C4-2B (cell line): ENCODE measurements around the gene PLEKHG1.

Experiments
- H3K27ac ChIP-seq: fragments of 450-650 bp; 2 replicates; pipeline ENCODE4 v1.5.1; 2017
- ZFX ChIP-seq: fragments of 450-650 bp; IDR thresholded peaks from 2 replicates; pipeline ENCODE4 v1.6.1; 2017
- TF ChIP-seq, protein P1 (sequence below): fragments of 450-650 bp; conservative IDR thresholded peaks from 2 replicates; pipeline ENCODE4 v1.5.1; 2017; ENCODE audit warnings: mild to moderate bottlenecking

PLEKHG1 gene

DNA sequence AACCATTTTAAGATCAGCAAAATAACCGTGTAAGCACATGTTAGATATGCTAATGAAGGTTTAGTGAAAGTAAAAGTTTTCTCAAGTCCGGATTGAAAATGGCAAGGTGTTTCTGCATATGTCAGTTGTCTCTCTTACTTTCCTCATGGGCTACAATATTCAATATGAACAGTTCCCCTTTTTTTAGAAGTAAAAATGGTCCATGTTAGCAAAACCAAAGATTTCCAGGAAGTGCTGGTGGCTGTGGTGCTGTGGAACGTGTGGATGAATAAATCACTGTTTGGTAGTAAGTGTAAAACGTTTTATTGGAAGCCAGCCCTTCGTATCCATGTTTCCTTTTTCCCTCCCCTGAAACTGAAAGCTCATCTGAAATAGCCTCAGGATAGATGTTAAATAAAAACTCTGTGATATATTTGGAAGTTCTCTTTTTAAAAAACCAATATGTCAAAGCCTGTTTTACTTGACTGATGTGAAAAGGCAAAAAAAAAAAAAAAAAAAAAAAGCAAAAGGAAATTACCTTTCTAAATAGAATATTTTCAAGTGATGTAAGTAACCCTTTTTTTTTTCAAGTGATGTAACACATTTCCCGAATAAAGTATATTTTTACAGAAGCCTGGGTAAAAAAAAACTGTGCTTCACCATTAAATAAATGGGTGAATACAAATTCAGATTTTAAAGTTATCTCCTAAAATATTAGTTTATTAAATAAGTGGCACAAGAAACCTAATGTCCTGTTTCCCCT, 41.9 kb downstream of the PLEKHG1 start:
- TF ChIP-seq, protein P1, sequence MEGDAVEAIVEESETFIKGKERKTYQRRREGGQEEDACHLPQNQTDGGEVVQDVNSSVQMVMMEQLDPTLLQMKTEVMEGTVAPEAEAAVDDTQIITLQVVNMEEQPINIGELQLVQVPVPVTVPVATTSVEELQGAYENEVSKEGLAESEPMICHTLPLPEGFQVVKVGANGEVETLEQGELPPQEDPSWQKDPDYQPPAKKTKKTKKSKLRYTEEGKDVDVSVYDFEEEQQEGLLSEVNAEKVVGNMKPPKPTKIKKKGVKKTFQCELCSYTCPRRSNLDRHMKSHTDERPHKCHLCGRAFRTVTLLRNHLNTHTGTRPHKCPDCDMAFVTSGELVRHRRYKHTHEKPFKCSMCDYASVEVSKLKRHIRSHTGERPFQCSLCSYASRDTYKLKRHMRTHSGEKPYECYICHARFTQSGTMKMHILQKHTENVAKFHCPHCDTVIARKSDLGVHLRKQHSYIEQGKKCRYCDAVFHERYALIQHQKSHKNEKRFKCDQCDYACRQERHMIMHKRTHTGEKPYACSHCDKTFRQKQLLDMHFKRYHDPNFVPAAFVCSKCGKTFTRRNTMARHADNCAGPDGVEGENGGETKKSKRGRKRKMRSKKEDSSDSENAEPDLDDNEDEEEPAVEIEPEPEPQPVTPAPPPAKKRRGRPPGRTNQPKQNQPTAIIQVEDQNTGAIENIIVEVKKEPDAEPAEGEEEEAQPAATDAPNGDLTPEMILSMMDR, result no peak
- no peak for TF ChIP-seq ZFX
- H3K27ac ChIP-seq, result no peak overlapping the region

DNA sequence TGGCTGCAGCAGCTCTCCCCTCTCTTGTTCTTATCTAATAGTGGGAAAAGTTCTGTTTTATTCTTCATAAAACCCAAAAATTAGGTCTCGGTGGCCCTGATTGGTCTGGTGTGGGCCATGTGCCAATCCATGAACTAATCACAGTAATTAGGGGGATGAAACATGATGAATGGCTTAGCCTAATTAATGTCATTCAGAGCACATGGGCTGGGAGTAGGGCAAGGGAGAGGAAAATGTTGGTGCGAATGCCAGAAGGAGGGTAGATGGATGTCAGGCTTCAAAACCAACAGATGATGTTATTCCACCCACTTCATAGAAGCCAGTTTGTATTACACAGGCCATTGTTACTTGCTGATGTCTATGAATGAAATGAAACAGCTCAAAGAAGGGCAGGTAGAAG, 46.5 kb downstream of the PLEKHG1 start:
- TF ChIP-seq, protein P1, result no peak
- TF ChIP-seq ZFX, result no peak
- no peak overlapping the region for H3K27ac ChIP-seq

DNA sequence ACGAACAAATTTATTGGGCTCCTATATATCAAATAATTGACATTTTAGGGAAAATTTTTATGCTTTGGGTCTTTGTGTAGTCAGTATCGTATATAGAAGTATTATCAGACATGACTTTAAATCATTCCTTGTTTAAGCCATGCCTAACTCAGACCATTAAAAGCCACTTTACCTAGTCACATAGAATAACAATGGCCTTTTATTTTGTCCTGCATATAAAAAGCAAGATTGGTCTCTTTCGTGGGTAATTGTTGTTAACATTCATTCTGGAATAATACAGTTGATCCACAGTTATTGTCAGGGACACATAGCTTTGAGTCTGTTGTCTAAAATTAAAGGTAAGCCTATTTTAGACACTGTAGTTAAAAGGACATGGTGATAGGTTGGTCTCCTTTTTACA, 47.4 kb downstream of the PLEKHG1 start:
- TF ChIP-seq, protein P1, result no peak
- TF ChIP-seq ZFX, result no peak
- H3K27ac ChIP-seq, result no peak overlapping the region
